GM19324 (cell line): Measurements from ENCODE around the gene PCBP2.

Experiments
- ATAC-seq: cut with Tn5 transposase; IDR thresholded peaks from one replicate; pipeline ENCODE4 v1.9.1; 2021; ENCODE audit warnings: mild to moderate bottlenecking, moderate library complexity; ENCODE audit not compliant: unreplicated experiment, low FRiP score

Gene PCBP2

DNA sequence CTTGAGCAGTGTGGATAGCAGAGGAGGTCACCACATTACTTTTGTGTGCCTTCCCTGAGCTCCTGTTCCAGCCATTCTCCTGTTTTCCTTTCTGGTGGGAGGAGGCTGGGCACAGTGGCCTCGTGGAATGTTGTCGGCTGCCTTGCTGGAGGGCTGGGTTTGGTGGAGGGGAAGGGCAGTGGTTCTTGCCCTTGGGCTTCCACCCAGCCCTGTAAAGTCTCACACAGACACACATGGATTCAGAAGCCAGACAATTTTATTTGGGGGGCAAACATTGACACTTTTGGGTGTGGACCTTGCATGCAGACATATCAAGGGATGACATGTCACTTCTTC, 54.5 kb downstream of the PCBP2 start:
- ATAC-seq: no peak

DNA sequence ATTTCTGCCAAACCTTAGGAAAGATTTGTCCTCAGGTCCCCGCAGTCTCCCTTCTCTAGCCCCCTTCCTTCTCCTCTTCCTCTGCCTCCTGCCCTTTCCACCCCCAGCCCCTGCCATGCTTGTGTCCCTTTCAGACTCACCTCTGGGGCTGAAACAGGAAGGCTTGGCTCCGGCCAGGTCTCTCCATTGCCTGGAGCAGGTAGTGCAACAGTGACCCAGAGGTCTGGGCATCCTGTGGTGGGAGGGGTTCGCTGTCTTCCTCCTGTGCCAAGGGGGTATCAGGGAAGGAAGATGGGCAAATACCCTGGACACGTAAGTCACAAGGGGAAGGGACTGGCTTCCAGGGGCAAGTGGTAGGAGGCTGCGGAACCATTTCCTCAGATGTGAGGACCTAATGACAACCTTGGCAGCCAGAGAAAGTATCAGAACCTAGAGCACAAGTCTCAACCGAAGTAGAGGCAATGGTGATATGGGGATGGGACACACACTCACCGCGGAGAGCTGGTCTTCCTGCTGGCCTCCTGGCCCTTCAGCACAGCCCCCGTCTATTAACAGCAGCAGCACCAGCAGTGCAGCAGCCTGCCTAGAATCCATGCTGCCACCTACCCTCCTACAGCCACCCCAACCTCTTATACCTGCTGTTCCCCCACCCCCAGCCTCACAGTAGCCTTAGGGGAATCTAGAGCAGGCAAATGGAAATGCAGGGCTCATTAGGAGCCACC, 55.1 kb downstream of the PCBP2 start, which contains the start of gene NPFF:
TSS of gene NPFF (minus strand) at position 604 of the 722 bp plus-strand sequence. CDS start at position 594, 10 bp downstream.
- ATAC-seq: no peak

DNA sequence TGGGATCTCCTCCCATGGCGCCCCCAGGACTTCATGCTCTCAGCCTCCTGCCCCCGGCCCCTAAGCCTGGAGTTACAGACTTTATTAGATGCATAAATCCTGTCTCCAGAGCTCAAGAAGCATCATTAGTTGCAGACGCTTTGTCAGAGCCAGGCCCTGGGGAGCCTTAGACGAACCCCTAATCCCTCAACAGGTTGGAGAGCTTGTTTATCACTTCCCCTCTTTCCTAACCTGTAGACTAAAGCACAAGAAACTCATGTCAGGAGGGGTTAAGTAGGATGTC, 55.6 kb downstream of the PCBP2 start:
- no peak for ATAC-seq

DNA sequence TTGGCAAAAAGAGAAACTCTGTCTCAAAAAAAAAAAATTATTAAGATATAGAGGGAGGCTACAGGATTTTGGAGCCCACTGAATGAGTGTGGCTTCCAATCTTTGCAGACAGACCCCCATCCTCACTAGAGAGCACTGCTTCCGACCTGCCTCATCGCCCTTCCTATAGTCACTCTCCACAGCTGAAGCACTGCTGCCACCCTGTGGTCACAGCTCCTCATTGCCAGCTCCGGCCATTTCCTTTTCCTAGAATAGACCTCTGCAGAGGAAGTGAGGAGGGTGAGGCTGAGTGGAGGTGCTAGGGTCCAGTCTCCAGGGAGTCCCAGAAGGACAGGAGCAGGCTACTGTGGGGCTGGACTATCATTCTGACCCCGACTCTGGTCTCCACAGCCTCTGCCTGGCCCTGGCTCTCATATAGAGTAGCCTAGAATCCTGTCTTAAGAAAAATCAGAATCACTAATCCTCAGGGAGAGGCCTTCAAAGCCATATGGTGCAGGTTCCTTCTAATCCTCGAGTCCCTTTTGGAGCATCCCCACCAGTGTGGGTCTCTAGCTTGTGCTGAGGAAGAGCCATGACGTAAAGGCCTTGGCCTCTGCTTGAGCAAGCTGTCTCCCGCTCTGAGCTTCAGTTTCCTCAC, 56.8 kb downstream of the PCBP2 start:
- peak; percentile 58 for ATAC-seq

DNA sequence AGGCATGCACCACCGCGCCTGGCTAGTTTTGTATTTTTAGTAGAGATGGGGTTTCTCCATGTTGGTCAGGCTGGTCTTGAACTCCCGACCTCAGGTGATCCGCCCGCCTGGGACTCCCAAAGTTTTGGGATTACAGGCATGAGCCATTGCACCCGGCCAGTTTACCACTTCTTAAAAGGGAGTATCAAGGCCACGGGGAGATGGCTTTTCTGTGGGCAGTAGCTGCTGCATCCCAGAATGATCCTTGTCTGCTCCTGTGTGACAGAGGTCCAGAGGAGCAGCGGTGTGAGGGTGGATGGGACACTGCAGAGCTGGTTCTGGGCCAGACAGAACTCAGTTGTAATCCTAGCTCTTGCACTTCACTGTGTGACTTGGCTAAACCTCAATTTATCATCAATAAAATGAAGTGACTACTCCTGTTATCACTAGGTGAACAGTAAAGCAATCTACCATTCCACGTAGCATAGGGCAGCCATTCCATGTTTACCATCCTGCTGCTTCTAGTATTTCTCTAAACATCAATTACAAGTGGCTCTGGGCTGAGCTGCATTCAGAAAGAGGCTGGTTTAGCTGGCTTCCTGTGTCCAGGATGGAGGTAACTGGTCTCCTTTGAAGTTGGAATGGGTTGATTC, 58.4 kb downstream of the PCBP2 start:
- ATAC-seq: no peak

DNA sequence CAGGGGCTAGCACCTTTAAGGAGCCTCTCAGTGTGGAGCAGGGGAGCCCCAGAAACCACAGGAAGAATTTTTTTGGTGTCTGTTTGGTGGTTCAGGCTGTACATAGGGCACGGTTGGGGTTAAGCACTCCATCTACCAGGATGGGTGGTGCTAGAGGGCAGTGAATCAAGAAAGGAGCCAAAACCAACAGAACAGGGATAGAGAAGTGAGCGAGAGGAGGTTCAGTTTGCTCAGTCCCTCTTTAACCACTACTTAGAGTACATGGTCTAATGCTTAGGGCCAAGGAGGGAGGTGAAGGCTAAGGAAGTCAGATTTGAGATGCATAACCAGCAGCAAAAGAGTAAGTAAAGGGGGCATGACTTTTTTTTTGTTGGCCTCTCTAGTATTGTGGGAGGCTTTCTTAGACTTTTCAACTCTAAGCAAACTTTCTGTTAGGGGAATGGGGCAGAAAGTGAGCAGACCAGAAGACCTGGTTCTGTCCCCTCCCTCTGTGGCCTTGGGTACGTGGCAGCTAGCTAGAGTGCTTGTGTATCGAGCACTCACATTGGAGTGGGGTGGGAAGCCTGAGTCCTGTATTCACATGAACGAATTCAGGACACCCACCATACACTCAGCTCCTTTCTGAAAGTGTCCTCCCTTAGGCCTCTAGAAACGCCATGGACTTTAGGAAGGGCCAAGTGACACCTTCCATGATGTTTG, 62.0 kb downstream of the PCBP2 start:
- ATAC-seq: no peak

DNA sequence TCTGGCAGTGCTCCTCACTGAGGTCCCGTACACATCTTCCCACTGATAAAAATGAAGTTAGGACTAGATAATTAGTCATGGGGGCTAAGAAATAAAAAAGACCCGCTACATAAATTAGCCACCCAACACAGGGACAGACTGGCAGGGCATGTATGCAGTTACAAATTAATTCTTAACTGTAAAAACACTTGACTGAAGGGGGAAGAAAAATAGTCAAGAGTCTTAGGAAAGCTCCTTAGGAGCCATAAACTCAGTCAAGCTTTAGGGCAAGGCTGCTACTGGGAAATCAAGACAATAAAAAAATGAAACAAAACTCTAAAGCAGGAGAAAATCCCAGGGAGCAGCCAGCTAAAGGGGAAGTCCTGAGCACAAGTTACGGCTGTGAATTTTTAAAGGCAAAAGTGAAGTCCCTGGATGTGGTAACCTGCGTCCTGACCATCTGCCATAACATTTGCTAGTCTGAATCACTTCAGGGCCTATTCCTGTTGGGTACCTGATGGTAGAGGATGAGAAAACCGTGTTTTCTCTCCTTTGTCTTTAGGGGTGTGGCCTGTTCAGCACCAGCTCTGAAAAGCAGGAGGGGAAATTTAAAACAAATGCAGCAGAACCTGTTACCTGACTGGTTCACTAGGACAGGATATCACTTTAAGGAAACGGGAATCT, 62.9 kb downstream of the PCBP2 start:
- ATAC-seq: no peak

DNA sequence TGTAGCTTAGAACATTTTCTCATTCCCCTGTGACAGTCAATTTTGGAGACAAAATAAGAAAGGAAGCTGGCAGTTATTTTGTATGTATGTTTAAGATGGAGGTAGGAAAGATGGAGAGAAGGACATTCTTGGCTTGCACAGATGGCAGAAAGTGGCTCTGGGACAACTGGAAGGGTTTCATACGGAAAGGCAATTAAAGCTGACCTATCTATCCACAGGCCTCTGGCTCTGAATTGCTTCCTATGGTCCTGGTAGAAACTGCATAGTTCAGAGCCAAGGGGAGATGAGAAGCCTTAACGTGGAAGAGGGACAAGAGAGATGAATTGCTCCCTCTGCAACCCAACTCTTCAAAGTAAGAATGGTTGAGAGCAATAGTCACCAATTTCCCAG, 63.4 kb downstream of the PCBP2 start:
- no peak for ATAC-seq

DNA sequence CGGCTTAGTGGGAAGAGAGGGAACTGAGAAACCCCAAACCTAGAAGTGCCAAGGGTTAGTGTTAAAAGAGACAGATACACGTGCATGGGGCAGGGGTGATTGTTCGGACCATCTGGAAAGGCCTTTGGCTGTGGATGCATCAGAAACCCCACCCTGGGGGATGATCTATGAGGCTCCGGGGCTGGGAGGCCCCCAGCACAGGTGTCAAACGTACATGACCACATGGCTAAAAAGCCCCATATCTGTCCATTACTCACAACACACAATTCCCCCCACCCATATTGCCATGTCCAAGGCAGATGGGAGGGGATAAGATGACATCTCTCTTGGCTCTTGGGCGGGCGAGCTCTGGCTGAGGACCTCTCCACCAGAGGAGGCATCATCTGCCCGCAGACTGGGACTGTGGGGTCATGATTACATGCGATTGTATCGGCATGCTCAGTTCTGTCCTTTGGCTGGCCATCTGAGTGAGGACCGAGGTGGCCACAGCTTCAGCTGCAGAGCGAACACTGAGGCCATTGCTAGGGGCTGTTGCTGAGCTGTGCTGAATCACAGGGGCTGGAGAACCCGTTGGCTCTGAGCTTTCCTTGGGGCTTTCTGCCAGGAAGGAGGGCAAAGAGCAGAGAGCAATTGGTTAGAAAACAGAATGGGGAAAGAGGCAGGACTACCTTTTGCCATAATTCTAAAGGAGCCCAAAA, 65.0 kb downstream of the PCBP2 start:
- no peak for ATAC-seq

DNA sequence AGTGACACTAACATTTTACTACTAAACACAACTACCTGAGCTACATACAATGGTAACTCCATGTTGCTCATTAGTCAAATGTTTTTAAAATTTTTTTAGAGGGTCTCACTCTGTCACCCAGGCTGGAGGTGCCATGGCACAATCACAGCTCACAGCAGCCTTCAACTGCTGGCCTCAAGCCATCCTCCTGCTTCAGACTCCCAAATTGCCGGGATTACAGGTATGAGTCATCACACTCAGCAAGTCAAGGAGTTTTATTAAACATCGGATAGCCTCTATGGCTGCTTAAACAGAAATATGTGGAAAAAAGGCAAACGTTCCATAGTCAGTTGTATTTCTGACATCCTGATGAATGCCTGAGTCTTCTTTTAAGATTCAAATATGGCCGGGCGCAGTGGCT, 66.5 kb downstream of the PCBP2 start:
- no peak for ATAC-seq

DNA sequence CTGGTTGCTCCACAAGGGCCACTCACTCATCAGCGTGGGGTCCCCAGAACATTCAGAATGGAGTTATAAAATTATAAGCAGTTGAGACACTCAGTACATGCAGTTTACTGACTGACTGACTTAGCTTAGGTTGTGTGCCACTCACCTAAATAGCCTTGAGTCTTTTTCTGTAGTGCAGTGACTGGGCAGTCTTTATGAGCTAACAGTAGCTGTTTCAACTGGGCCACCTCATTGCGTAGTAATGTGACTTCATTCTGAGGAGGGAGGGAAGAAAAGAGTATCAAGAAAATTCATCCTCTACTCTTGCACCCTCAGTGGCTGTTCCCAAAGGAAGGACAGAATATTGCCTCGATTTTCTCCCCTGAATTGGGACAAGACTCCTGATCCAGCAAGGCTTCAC, 71.2 kb downstream of the PCBP2 start:
- ATAC-seq: no peak

DNA sequence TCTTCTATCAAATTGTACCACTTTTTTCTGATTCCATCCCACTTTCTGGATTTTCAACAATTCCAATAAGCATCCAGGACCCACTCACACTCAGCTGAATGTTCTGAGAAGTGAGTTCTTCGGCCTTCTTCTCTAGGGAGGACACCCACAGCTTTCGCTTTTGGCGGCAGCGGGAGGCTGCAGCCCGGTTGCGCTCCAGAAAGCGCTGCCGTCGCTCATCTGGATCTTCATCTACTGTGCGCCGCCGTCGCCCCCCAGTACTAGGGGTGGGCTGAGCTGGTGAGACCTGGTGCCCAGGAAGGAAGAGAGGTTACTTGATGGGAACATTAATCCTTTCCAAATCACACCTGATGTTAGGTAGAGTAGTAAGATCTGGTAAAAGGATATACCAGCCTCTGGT, 72.6 kb downstream of the PCBP2 start:
- no peak for ATAC-seq

DNA sequence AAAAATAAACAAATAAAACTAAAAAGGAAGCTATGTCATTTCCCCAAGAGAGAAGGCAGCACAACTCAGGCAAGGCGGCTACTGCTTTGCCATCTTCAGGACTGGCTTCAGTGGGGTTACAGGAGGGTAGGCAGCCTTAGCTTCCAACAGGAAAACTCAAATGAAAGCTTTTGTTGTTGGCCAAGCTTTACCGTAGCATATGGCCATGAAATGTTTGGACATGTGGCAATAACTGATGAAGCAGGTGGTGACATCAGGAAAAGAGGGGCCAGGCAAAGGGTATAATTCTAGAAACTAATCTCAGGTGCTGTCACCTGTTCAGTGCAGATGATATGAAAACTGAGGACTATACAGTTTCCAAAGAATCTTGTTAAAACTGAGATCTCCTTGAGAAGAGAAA, 78.2 kb downstream of the PCBP2 start:
- ATAC-seq: no peak
